ENCODE results near the gene SFI1. TPM values are rescaled to one million over a fixed set of nuclear protein-coding genes. Genes with fewer than 3 reads are reported as not detected.

SFI1 gene
- total and polyA plus RNA-seq, 2 of the 4 experiments (the other 2 are of a cell fraction) = 9.9 to 12.0 TPM

GRCh38 chr22:31622980-31623379 is 126.6 kb downstream of the SFI1 start:
- intact Hi-C loops (cut with micrococcal nuclease) = no loop called here
- Histone ChIP-seq H3K9ac (ENCODE audit: low read depth, low read length) (no peak overlapping the region), H4K8ac (ENCODE audit: low read depth in 2 of 2, low read length in 2 of 2) (no peak overlapping the region), H3K14ac (replicated peaks; ENCODE audit: low read depth, low read length) (no peak overlapping the region), H2AK9ac (replicated peaks; ENCODE audit: low read depth, low read length, poor library complexity) (no peak overlapping the region), H3K23ac (ENCODE audit: low read depth, low read length) (no peak overlapping the region), H3K4me2 (ENCODE audit: low read depth, low read length) (no peak overlapping the region), H2BK15ac (ENCODE audit: low read depth, low read length) (no peak overlapping the region), H4K91ac (ENCODE audit: insufficient read depth, low read depth, low read length) (no peak overlapping the region), H3K56ac (ENCODE audit: extremely low read depth, insufficient read depth, low read length) (no peak overlapping the region), H2AK5ac (ENCODE audit: low read depth, low read length) (no peak overlapping the region), H2AFZ (replicated peaks; ENCODE audit: low read length, poor library complexity) (no peak overlapping the region), H4K20me1 (ENCODE audit: insufficient read depth, low read length) (peaks cover 92% of the 10 kb centered on the region), H4K5ac (ENCODE audit: low read depth, low read length) (no peak overlapping the region), H3K4me3 (ENCODE audit: insufficient read depth, low read depth, low read length) (no peak overlapping the region), H2BK120ac (ENCODE audit: low read depth, low read length) (no peak overlapping the region), H3K27ac (ENCODE audit: insufficient read depth, low read length) (no peak overlapping the region), H3K4me1 (ENCODE audit: control insufficient read depth, insufficient read depth, low read length) (peaks cover 12% of the 10 kb centered on the region), H3K27me3 (ENCODE audit: control insufficient read depth, insufficient read depth, low read length) (no peaks in the 10 kb centered on the region), H3K9me1 (ENCODE audit: insufficient read depth, low read length) (peaks cover 14% of the 10 kb centered on the region), H3K36me3 (ENCODE audit: control insufficient read depth, insufficient read depth, low read length) (peaks cover 51% of the 10 kb centered on the region), H3K9me3 (ENCODE audit: control insufficient read depth, insufficient read depth, low read length) (no peaks in the 10 kb centered on the region), H3K79me1 (ENCODE audit: low read depth in 1 of 2, low read length in 2 of 2) (peaks cover 31 to 82% of the 10 kb centered on the region in 2 experiments), H2BK5ac (ENCODE audit: low read depth, low read length, poor library complexity, severe bottlenecking) (no peak overlapping the region), H3K4ac (ENCODE audit: low read depth, low read length) (no peak overlapping the region), H3K18ac (ENCODE audit: low read depth, low read length) (no peak overlapping the region), H2BK20ac (ENCODE audit: low read depth, low read length) (no peak overlapping the region)
- TF ChIP-seq USF2 (IDR thresholded peaks at IDR 0.05; ENCODE audit: low read depth, low read length) (no peak), MAFK (IDR thresholded peaks at IDR 0.05; ENCODE audit: low read depth, low read length) (no peak), ELK1 (IDR thresholded peaks at IDR 0.05; ENCODE audit: borderline replicate concordance, low read depth, low read length) (no peak), FOS (IDR thresholded peaks at IDR 0.05; ENCODE audit: low read depth, low read length) (no peak), CTCF (conservative IDR thresholded peaks at IDR 0.05; ENCODE audit: low read depth, low read length) (no peak), NFE2L2 (IDR thresholded peaks at IDR 0.05; ENCODE audit: low read depth, low read length) (no peak), BHLHE40 (IDR thresholded peaks at IDR 0.05; ENCODE audit: low read depth, low read length) (no peak), CHD1 (IDR thresholded peaks at IDR 0.05; ENCODE audit: low read depth, low read length) (no peak), CEBPB (IDR thresholded peaks at IDR 0.05; ENCODE audit: low read depth, low read length) (no peak), POLR2A (IDR thresholded peaks at IDR 0.05; ENCODE audit: low read depth, low read length) (no peak), RCOR1 (IDR thresholded peaks at IDR 0.05; ENCODE audit: insufficient replicate concordance, low read length) (no peak), MXI1 (IDR thresholded peaks at IDR 0.05; ENCODE audit: borderline replicate concordance, low read depth, low read length) (no peak), RAD21 (IDR thresholded peaks at IDR 0.05; ENCODE audit: low read length) (no peak), RFX5 (IDR thresholded peaks at IDR 0.05; ENCODE audit: low read depth, low read length) (no peak)
- CTCF ChIA-PET = no interaction called here
- no peak for DNase-seq
- 100% methylated on average over 1 of the region's 1 CpG; no CpG with 5 or more reads in 1 of the 2 experiments for WGBS, 2 experiments (ENCODE audit: extremely low coverage in 2 of 2, insufficient read length in 1 of 2)
- dilution Hi-C loops (cut with HindIII; ENCODE audit: low sequenced_read_pairs, unreplicated experiment) = no loop called here
- POLR2A ChIA-PET (ENCODE audit: unreplicated experiment) = no interaction called here
- no TSS peak for BruUV-seq (replicated peaks)
- ATAC-seq (ENCODE audit: low read depth) = no peak
- in situ Hi-C loops (cut with MboI; ENCODE audit: low sequenced_read_pairs) = no loop called here

All from IMR-90 (cell line).